ENCODE data around the gene CIBAR2.
A peak's percentile ranks its signal among the peaks of the same experiment; 100 is the strongest.

The CIBAR2 gene

GRCh38 chr16:85139881-85140339 is 27.6 kb upstream of the CIBAR2 start:
- Mint-ChIP-seq H3K27me3 (peaks cover 78% of the 10 kb centered on the region), H3K27ac (ENCODE audit: low read depth) (peak overlapping the region; percentile 10), H3K36me3 (ENCODE audit: insufficient read depth) (no peaks in the 10 kb centered on the region), H3K4me3 (no peak overlapping the region), H3K9me3 (no peaks in the 10 kb centered on the region), H3K4me1 (peaks cover 8% of the 10 kb centered on the region)
- ATAC-seq (replicated peaks; ENCODE audit: extremely low read depth, poor library complexity, severe bottlenecking) = no peak
- DNase-seq (ENCODE audit: low spot score in 2 of 2) = no peak

- peaks cover 69% of the 10 kb centered on the region for H3K27me3 Mint-ChIP-seq
- H3K27ac Mint-ChIP-seq (ENCODE audit: low read depth) = no peak overlapping the region
- ATAC-seq (replicated peaks; ENCODE audit: extremely low read depth, poor library complexity, severe bottlenecking) (no peak), DNase-seq (ENCODE audit: low spot score in 2 of 2) (no peak)
- no peak overlapping the region for H3K4me3 Mint-ChIP-seq
- H3K4me1 Mint-ChIP-seq = peaks cover 8% of the 10 kb centered on the region
- no peaks in the 10 kb centered on the region for H3K36me3 Mint-ChIP-seq (ENCODE audit: insufficient read depth)
- H3K9me3 Mint-ChIP-seq = no peaks in the 10 kb centered on the region
These were observed 26.8 kb upstream of the CIBAR2 start for GRCh38 chr16:85138825-85139627.

DNA sequence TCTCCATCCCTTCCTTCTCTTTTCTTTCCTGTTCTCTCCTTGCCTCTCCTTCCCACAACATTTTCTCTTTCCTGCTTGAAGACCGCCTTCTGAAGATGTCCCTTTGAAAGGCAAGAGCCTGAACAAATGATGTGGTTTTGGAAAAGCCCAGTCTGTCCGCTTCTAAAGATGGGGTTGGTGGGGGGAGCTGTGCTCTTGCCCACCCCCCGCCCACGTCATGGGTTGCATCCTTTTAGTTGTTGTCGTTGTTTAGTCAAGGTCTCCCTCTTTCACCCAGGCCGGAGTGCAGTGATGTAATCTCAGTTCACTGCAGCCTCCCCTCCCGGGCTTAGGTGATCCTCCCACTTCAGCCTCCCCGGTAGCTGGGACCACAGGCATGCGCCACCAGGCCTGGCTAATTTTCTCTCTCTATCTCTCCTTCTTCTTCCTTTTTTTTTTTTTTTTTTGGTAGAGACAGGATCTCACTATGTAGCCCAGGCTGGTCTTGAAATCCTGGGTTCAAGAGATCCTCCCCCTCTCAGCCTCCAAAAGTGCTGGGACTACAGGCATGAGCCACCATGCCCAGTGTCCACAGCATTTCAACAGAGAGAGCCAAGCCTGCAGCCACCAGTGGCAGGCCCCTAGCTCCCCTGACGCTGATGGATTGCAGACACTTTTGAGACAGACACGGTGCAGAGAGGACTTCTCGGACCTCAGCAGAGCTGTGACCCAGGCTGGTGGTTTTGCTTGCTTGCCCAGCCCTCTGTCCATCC is 26.0 kb upstream of the CIBAR2 start:
- DNase-seq (ENCODE audit: low spot score in 2 of 2) (no peak), ATAC-seq (replicated peaks; ENCODE audit: extremely low read depth, poor library complexity, severe bottlenecking) (no peak)
- Mint-ChIP-seq H3K36me3 (ENCODE audit: insufficient read depth) (no peaks in the 10 kb centered on the region), H3K4me3 (no peak overlapping the region), H3K27me3 (peaks cover 66% of the 10 kb centered on the region), H3K4me1 (peaks cover 8% of the 10 kb centered on the region), H3K27ac (ENCODE audit: low read depth) (no peak overlapping the region), H3K9me3 (no peaks in the 10 kb centered on the region)

DNA sequence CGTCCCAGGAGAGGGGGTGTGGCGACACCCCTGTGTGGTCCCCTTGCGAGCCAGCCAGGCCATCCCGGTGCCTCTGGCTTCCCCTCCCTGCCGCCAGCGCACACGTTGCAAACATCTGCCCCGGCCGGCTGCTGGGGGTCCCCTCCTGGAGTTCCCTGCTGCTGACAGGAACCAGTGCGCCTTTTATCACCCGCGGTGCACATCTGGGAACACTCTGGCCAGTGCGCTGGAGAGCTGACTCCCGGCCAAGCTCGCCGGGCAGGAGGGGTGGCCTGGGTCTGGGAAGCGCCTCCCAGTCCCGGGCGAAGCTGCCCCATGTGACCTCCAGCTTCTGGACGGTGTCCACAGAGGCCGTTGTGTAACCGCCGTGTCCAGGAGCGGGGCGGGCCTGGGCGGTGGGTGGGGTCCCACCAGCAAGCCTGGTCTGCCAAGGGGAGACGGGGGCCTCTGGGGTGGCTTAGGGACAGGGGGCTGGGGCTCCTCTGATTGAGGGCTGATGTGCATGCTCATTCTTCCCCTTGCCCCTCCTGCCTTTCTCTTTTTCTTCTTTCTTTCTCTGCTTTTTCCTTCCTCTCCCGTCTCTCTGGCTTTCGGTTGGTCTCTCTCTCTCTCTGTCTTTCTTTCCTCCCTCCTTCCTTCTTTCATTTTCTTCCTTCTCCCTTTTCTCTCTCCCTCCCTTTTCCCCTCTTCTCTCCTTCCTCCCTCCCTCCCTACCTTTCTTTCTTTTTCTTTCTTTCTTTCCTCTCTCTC is 25.2 kb upstream of the CIBAR2 start:
- H3K27me3 Mint-ChIP-seq = peaks cover 66% of the 10 kb centered on the region
- H3K27ac Mint-ChIP-seq (ENCODE audit: low read depth) = no peak overlapping the region
- H3K4me3 Mint-ChIP-seq = no peak overlapping the region
- DNase-seq (ENCODE audit: low spot score in 2 of 2) (no peak), ATAC-seq (replicated peaks; ENCODE audit: extremely low read depth, poor library complexity, severe bottlenecking) (no peak)
- H3K36me3 Mint-ChIP-seq (ENCODE audit: insufficient read depth) = no peaks in the 10 kb centered on the region
- H3K4me1 Mint-ChIP-seq = peaks cover 8% of the 10 kb centered on the region
- H3K9me3 Mint-ChIP-seq = no peaks in the 10 kb centered on the region

DNA sequence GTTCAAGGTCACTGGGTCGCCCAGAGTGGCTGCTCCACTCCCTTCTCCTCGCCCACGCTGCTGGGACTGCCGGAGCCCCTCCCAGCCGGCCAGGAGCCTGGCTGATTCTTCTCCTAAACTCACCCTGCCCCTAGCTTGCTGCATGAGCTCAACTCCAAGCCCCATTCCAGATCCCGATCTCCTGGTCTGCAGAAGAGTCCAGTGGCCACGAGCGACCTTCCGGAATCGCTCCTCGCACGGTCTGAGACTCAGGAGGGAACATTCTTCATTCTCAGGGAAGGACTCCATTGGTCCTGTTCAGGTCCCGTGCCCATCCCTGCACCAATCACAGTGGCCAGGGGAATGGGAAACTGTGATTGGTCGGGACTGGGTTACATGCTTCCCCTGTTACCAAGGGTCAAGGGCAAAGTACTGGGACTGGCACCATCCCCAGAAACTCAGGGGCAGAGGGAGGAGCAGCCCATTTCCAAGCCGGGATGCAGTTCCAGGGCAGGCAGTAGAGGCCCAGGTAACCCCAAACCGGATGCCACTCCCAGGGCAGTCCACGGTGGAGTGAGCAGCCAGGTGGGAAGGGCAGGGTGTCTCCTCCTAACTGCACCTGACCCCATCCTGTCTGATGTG is 24.5 kb upstream of the CIBAR2 start:
- no peak overlapping the region for H3K27ac Mint-ChIP-seq (ENCODE audit: low read depth)
- no peaks in the 10 kb centered on the region for H3K36me3 Mint-ChIP-seq (ENCODE audit: insufficient read depth)
- ATAC-seq (replicated peaks; ENCODE audit: extremely low read depth, poor library complexity, severe bottlenecking) (no peak), DNase-seq (ENCODE audit: low spot score in 2 of 2) (no peak)
- H3K27me3 Mint-ChIP-seq = peaks cover 61% of the 10 kb centered on the region
- H3K9me3 Mint-ChIP-seq = no peaks in the 10 kb centered on the region
- no peak overlapping the region for H3K4me3 Mint-ChIP-seq
- H3K4me1 Mint-ChIP-seq = peaks cover 8% of the 10 kb centered on the region

- ATAC-seq (replicated peaks; ENCODE audit: extremely low read depth, poor library complexity, severe bottlenecking) (no peak), DNase-seq (ENCODE audit: low spot score in 2 of 2) (no peak)
- Mint-ChIP-seq H3K4me1 (peaks cover 8% of the 10 kb centered on the region), H3K9me3 (no peaks in the 10 kb centered on the region), H3K4me3 (no peak overlapping the region), H3K27me3 (peaks cover 56% of the 10 kb centered on the region), H3K36me3 (ENCODE audit: insufficient read depth) (no peaks in the 10 kb centered on the region), H3K27ac (ENCODE audit: low read depth) (no peak overlapping the region)
These were observed 24.0 kb upstream of the CIBAR2 start for GRCh38 chr16:85136213-85136701.

GRCh38 chr16:85134789-85135142 is 22.5 kb upstream of the CIBAR2 start:
- no peak for DNase-seq (ENCODE audit: low spot score in 2 of 2)
- Mint-ChIP-seq H3K27ac (ENCODE audit: low read depth) (no peak overlapping the region), H3K27me3 (peaks cover 49% of the 10 kb centered on the region), H3K4me1 (peaks cover 8% of the 10 kb centered on the region), H3K36me3 (ENCODE audit: insufficient read depth) (no peaks in the 10 kb centered on the region), H3K9me3 (no peaks in the 10 kb centered on the region), H3K4me3 (no peak overlapping the region)
- no peak for ATAC-seq (replicated peaks; ENCODE audit: extremely low read depth, poor library complexity, severe bottlenecking)

GRCh38 chr16:85134076-85134788 is 22.0 kb upstream of the CIBAR2 start:
- H3K27me3 Mint-ChIP-seq = peaks cover 44% of the 10 kb centered on the region
- no peak overlapping the region for H3K4me3 Mint-ChIP-seq
- H3K9me3 Mint-ChIP-seq = no peaks in the 10 kb centered on the region
- H3K4me1 Mint-ChIP-seq = peaks cover 8% of the 10 kb centered on the region
- no peak overlapping the region for H3K27ac Mint-ChIP-seq (ENCODE audit: low read depth)
- no peaks in the 10 kb centered on the region for H3K36me3 Mint-ChIP-seq (ENCODE audit: insufficient read depth)
- ATAC-seq (replicated peaks; ENCODE audit: extremely low read depth, poor library complexity, severe bottlenecking) (no peak), DNase-seq (ENCODE audit: low spot score in 2 of 2) (no peak)

DNA sequence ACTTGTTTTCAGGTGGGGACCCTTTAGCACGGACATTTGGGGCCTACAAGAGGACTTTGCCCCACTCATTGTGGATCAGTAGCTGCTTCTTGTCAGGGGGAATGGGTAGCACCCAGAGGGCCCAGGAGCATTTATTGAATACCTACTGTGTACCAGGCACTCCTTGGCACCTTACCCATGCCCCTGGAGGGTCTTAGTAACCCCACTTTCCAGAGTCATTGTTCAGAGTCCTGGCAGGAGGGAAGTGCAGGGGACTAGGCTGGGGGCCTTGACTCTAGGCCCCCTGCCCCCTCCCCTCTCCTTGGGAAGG is 21.0 kb upstream of the CIBAR2 start:
- Mint-ChIP-seq H3K4me1 (peaks cover 8% of the 10 kb centered on the region), H3K27me3 (peaks cover 34% of the 10 kb centered on the region), H3K36me3 (ENCODE audit: insufficient read depth) (no peaks in the 10 kb centered on the region), H3K27ac (ENCODE audit: low read depth) (no peak overlapping the region), H3K4me3 (no peak overlapping the region), H3K9me3 (no peaks in the 10 kb centered on the region)
- DNase-seq (ENCODE audit: low spot score in 2 of 2) = no peak
- no peak for ATAC-seq (replicated peaks; ENCODE audit: extremely low read depth, poor library complexity, severe bottlenecking)

DNA sequence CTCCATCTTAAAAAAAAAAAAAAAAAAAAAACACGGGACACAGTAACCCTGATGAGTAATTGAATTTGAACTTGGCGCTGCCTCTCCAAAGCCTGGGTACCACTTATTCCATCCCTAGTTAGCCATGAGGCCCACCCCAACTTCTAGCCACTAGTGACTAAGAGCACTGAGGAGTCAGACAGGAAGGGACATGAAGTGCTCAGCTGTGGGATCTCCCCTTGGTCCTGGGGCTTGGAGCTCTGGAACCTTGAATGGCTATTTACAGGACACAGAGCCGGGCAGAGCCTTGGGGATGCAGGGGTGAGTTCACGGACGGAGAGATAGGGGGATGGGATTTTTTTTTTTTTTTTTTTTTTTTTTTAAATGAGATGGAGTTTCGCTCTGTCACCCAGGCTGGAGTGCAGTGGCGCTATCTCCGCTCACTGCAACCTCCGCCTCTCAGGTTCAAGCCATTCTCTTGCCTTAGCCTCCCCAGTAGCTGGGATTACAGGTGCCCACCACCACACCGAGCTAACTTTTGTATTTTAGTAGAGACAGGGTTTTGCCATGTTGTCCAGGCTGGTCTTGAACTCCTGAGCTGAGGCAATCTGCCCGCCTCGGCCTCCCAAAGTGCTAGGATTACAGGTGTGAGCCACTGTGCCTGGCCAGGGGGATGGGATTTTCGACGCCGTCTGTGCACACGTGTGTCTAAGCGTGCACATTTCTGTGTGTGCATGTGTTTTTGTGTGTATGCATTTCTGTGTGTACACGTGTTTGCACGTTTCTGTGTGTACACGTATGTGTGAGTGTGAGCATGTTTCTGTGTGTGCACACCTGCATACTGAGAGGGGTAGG is 20.4 kb upstream of the CIBAR2 start:
- H3K9me3 Mint-ChIP-seq = no peaks in the 10 kb centered on the region
- no peak overlapping the region for H3K27ac Mint-ChIP-seq (ENCODE audit: low read depth)
- ATAC-seq (replicated peaks; ENCODE audit: extremely low read depth, poor library complexity, severe bottlenecking) = no peak
- H3K4me1 Mint-ChIP-seq = peaks cover 3% of the 10 kb centered on the region
- H3K4me3 Mint-ChIP-seq = no peak overlapping the region
- no peak for DNase-seq (ENCODE audit: low spot score in 2 of 2)
- no peaks in the 10 kb centered on the region for H3K36me3 Mint-ChIP-seq (ENCODE audit: insufficient read depth)
- H3K27me3 Mint-ChIP-seq = peaks cover 28% of the 10 kb centered on the region

DNA sequence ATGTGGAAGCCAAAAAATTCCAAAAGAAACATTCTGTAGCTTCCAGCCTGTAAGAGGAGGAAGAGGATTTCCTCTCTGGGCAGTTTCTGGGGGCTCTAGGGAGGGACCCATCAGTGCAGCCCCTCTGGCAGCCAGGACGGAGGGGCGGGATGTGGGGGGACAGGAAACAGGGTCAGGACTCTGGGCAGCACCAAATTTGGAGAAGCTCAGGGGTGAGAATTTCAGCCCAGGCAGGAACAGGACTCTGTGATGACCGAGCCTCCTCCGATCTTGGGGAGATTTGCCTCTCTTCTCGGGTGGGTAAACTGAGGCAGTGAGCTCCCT is 18.4 kb upstream of the CIBAR2 start:
- Mint-ChIP-seq H3K4me1 (no peaks in the 10 kb centered on the region), H3K27me3 (peaks cover 8% of the 10 kb centered on the region), H3K36me3 (ENCODE audit: insufficient read depth) (no peaks in the 10 kb centered on the region), H3K27ac (ENCODE audit: low read depth) (no peak overlapping the region), H3K9me3 (no peaks in the 10 kb centered on the region), H3K4me3 (no peak overlapping the region)
- DNase-seq (ENCODE audit: low spot score in 2 of 2) = no peak
- no peak for ATAC-seq (replicated peaks; ENCODE audit: extremely low read depth, poor library complexity, severe bottlenecking)
